GM18861 (cell line): ENCODE data around the gene NFATC1.
A peak's percentile ranks its signal among the peaks of the same experiment; 100 is the strongest.

Experiments
- ATAC-seq: cut with Tn5 transposase; IDR thresholded peaks from one replicate; pipeline ENCODE4 v1.9.1; 2021; ENCODE audit not compliant: unreplicated experiment

The NFATC1 gene

GRCh38 chr18:79421275-79421857, 25.6 kb downstream of the NFATC1 start:
- ATAC-seq = no peak

- peak; percentile 85 for ATAC-seq
Measured at GRCh38 chr18:79422022-79422782, 26.5 kb downstream of the NFATC1 start.

DNA sequence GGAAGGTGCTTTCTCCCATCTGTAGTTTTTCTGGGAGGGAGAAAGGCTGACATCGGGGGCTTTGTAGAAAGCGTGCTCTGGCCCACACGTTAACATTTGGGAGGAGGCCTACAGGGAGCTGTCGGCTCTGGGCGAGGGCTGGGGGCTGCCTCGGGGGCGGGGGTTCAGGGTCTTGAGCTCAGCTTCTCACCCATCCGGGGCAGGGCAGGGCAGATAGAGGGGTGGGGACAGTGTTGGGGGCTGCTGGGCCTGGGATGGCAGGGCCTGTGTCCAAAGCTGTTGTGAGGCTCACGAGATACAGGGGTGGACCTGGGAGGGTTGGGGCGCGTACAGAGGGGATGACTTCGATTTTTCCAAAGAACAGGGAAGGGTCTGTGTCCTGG, 27.0 kb downstream of the NFATC1 start:
- ATAC-seq = no peak

DNA sequence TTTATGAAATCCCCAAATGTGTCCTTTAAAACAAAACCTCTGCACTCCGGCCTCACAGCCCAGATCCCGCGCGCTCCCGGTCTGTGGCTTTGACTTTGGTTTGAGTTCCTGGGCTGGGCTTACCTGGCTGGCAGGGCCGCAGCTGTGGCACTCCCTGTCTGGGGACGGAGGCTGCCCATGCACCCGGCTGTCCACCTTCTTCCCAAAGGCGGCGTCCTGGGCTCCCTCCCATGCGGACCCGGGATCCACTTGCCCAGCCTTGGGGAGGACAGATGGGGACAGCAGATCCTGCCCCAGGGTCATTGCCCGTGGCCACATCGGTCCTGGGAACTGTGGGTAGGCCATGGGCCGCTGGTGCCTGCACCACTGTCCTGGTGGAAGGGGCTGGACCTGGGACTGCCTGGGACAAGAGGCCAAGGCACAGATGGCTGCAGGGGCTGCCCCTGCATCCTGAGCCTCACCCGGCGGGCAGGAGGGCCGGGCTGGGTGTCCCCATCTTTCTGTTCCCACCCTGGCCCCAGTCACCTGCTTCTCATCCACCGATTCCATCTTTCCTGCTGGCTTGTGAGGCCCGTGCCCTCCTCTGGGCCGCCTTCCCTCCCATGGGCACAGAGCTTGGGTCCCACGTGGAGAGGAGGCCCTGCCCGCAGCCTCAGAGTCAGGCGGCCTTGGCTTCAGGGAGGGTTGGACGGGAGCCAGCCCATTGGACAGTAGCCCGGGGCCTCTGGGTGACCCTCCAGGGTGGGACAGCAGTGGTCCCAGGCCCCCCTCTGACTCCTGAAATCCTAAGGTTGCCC, 27.7 kb downstream of the NFATC1 start:
- ATAC-seq = no peak

DNA sequence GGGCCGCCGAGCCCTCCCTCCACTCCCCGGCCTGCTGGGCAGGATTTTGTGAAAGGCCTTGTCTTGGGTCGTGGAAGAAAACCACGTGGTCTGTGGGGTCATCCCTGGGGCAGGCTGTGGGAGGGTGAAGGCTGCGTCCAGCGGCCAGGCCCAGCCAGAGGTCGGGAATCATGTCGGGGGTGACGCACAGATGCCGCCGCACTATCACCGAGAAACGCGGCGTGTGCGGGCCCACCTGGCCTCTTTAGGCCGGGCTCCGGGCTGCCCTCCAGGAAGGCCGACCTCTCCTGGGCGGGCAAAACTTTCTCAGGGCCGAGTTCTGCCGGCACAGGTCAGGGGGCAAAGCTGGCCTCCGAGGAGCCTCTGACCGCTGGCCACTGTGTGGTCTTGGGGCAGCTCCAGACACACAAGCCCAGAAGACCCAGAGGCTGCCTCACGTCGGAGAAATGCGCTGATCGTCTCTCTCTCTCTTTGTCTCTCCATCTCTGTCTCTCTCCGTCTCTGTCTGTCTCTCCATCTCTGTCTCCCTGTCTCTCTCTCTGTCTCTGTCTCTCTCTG, 28.4 kb downstream of the NFATC1 start:
- ATAC-seq = no peak

DNA sequence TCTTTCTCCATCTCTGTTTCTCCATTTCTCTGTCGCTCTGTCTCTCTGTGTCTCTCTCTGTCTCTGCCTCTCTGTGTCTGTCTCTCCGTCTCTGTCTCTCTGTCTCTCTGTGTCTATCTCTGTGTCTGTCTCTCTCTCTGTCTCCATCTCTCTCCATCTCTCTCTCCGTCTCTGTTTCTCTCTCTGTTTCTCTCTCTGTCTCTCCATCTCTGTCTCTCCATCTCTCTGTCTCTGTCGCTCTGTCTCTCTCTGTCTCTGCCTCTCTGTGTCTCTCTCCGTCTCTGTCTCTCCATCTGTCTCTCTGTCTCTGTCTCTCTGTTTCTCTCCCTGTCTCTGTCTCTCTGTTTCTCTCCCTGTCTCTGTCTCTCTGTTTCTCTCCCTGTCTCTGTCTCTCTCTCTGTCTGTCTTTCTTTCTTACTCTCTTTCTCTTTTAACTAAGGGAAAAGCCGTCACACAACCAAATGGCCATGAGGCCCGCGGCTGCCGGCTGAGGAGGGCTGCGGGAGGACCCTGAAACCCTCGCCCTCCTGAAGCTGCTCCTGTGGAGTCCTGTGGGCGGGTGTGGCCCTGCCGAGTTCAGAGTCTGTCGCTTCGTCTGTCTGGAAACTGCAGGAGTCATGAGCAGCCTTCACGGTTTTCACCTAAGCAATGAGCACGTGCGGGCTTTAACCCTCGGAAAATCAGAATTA, 29.3 kb downstream of the NFATC1 start:
- ATAC-seq = no peak

GRCh38 chr18:79425569-79425886, 29.8 kb downstream of the NFATC1 start:
- no peak for ATAC-seq

GRCh38 chr18:79426376-79427300, 30.9 kb downstream of the NFATC1 start:
- no peak for ATAC-seq

- no peak for ATAC-seq
Measured at GRCh38 chr18:79427368-79428225, 31.9 kb downstream of the NFATC1 start.

GRCh38 chr18:79428287-79428686, 32.6 kb downstream of the NFATC1 start:
- no peak for ATAC-seq

DNA sequence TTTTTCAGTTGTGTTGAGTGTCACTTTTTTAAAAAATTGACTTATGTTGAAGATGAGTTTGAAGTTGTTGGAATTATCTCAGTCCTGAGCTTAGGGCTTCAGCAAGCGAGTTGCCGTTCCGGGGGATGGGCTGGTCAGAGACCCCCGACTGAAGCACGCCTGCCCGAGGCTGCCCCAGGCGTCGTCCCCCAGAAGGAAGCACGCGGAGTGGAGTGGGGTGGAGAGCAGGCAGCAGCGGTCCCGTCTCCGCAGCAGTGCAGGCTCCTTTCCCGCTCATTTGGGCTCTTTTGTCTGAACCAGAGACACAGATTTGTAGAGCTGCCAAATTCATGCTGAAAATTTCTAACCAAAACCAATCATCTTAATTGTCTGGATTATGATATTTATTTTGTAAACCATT, 33.7 kb downstream of the NFATC1 start:
- no peak for ATAC-seq

- ATAC-seq = no peak
Measured at GRCh38 chr18:79429785-79430281, 34.1 kb downstream of the NFATC1 start.

DNA sequence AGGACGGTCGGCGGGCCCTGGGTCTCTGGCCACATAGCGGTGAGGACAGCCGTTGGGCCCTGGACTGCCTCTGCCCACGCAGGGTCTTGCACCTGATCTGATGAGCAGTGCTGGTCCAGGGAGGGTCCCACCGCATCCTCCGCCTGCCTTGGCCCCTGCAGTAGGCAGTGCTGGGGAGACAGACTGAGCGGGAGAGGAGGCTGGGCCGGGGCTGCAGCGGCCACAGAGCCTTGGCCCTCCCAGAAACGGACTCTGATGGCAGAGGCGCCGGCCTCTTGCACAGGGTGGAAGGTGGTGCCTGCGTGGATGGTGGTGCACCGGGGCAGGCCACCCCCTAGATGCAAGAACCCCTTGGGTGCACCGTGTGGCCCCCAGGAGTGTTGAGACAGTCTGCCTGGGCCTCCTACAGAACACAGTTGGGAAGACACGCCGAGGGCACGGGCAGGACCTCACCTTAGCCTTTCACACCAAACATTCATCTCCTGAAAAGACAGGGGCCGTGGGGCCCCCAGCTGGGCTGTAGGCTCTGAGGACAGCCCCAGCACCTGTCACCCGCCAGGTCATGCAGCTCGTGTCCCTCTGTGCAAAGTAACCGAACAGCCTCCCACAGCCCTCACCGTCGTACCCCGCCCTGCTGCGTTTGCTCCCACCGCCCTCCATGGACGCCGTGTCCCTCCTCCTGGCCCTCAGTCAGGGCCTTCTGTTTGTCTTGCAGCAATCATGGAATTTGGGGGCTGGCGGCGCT, 36.8 kb downstream of the NFATC1 start:
- no peak for ATAC-seq

GRCh38 chr18:79433431-79433830, 37.7 kb downstream of the NFATC1 start:
- ATAC-seq = no peak

DNA sequence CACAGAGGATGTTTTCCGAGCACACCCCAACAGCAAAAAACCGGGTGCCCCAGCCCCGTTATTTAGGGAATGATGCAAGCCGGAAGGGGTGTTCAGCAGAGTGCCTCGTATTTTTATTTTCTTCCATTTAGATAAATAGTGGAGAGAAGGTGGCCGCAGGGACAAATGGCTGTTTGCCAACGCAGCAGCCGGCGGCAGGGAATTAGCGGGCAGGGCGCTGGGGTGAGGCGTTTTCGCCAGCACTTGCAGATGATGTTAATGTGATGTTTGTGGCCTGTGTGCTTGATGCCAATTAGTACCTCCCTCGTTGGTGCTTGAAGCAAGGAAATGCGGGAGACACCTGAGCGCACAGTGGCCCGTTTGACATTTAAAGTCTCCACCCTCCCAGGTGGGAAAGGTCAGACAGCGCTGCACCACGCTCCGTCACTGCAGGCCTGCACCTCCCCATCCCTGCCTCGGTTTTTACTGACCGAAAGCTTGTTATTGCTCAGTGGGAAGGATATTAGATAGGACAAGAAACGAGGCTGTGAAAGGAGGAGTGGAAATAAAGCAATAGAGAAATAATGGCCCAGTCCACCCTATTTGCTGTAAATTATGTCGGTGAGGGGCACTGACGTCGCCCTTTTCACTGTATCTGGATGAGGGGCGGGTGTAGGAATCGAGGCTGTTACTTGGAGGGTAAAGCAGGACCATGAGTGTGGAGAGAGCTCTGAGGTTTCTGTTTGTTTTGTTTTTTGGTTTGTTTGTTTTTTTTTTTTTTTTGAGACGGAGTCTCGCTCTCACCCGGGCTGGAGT, 39.1 kb downstream of the NFATC1 start:
- no peak for ATAC-seq

DNA sequence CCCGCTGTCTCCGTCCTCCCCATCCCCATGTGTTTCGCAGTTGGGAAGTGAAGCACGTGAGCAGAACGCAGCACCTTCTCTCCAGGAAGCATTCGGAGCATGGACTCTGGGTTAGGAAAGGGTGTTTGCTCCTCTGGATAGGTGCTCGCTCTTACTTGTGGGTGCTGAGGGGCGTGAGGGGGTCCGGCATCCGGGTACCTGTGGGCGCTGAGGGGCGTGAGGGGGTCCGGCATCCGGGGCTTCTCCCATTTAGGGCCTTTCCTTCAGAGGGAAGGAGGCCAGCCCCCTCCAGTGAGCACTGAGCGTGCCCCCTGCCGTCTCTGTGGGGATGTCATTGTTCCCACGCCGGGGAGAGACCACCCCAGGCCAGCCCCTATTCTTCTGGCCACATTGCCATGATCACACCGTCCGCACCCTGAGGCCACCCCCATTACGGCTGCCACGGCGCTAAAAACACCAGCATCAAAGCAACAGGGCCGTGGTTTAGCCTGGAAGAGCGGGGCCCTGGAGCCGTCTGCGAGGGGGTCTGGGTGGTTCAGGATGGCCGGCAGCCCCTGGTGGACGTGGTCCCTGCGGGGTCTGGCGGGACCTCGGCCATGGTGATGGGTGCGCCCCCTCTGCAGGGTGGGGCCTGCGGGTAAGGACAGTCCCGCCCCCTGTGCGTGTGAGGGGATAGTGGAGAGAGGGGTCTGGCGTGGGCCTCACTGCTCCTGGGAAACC, 41.0 kb downstream of the NFATC1 start:
- no peak for ATAC-seq
